Measurements from ENCODE around the gene FOXRED2.

The FOXRED2 gene

DNA sequence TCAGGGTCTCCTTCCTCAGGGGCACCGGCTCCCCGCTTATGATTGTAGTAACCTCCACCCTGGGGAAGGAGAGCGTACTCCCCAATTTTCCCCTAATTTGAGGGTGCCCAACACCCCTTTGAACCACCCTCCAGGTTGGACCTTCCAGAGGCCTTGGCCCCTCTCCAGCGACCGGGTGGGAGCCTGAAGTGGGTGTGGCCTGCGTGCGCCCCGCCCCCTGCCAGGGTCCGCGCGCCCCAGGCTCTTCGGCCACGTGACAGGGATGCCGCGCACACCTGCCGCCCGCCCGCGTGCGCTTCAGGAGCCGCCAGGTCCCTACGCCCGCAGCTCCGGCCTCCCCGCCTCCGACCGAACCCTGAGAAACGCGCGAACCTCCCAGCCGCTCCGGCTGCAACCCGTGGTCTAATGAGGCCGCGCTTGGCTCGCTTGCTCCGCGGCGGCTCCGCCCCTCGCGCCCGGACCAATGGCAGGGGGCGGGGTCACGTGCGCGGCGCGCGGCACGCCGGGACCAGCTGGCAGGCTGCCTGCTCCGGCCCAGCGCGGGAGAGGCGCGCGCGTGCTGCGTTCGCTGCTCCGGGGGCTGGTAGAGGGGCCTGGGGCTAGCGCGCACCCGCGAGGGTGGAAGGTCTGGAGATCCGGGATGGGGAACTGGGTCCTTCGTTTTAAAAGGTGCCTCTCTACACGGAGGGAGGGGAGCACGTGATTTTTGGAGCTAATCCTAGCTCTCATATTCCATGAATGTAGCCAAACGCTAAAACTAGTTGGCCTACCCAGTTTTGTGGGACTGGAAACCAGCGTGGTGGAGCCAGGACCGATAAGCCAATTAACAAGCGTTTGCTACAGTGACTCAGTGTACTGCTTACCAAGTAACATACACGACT is at the start of gene FOXRED2:
Gene FOXRED2, minus strand, starts transcription at position 404 of the 881 bp plus-strand sequence. CDS start 618 bp downstream, outside the sequence.
- in situ Hi-C loops (cut with MboI; ENCODE audit: low sequenced_read_pairs): loop anchor here (25.0 kb wide), 1 partner anchor 1095 kb away; the partner anchor contains the start of gene MCM5

GRCh38 chr22:36554098-36554497 is 47.3 kb upstream of the FOXRED2 start:
- in situ Hi-C loops (cut with MboI; ENCODE audit: low sequenced_read_pairs): no loop called here

DNA sequence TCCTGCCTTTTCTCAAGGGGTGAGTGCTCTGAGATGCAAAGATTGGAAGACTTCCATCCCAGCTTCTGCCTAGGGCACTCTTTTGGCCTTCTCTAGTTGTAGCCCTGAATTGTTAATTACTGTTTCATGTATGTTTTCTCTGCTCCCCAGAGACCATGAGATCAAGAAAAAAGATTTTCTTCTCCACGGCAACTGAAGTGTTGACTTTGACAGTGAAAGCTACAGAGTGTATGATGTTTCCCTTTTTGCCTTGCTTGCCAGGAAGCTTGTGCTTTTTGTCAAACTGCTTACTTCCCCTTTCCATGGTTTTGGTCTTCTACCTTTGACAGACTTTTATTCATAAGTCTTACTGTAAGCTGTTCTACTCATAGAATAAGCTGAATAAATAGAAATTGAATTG is 45.4 kb upstream of the FOXRED2 start:
- in situ Hi-C loops (cut with MboI; ENCODE audit: low sequenced_read_pairs): no loop called here

- in situ Hi-C loops (cut with MboI; ENCODE audit: low sequenced_read_pairs): no loop called here
Measured at GRCh38 chr22:36550701-36551495, 44.1 kb upstream of the FOXRED2 start.

- in situ Hi-C loops (cut with MboI; ENCODE audit: low sequenced_read_pairs): loop anchor here (25.0 kb wide), 1 partner anchor 463 kb away; the partner anchor contains the start of genes MPST and TST
Measured at GRCh38 chr22:36549033-36549432, 42.2 kb upstream of the FOXRED2 start.

DNA sequence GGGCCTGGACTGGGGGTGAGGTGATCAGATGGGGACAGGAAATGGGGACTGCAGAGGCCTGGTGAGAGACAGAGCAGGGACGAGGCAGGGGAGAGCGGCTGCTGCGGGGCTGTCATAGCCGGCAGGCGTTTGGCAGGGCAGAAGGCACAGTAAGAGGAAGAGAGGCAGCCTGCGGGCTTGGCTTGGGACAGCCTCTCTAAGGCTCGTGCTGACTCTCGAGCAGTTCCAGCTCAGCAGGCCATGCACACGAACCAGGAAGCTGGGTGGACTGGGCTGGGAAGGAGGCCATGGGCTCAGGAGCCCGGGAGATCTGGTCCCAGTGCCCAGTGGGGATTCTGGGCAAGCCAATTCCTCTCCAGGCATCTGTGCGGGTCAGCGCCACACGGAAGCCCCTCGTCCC is 41.8 kb upstream of the FOXRED2 start:
- in situ Hi-C loops (cut with MboI; ENCODE audit: low sequenced_read_pairs): loop anchor here (25.0 kb wide), 1 partner anchor 464 kb away; the partner anchor contains the start of genes MPST and TST

GRCh38 chr22:36546932-36547331 is 40.1 kb upstream of the FOXRED2 start:
- in situ Hi-C loops (cut with MboI; ENCODE audit: low sequenced_read_pairs): loop anchor here (25.0 kb wide), 1 partner anchor 465 kb away; the partner anchor contains the start of genes MPST and TST

- in situ Hi-C loops (cut with MboI; ENCODE audit: low sequenced_read_pairs): loop anchor here (25.0 kb wide), 1 partner anchor 466 kb away; the partner anchor contains the start of genes MPST and TST
Measured at GRCh38 chr22:36546092-36546804, 39.4 kb upstream of the FOXRED2 start.

- in situ Hi-C loops (cut with MboI; ENCODE audit: low sequenced_read_pairs): loop anchor here (25.0 kb wide), 1 partner anchor 468 kb away; the partner anchor contains the start of genes MPST and TST
Measured at GRCh38 chr22:36544107-36544620, 37.3 kb upstream of the FOXRED2 start.

- in situ Hi-C loops (cut with MboI; ENCODE audit: low sequenced_read_pairs): loop anchor here (25.0 kb wide), 1 partner anchor 470 kb away; the partner anchor contains the start of genes MPST and TST
Measured at GRCh38 chr22:36541831-36542411, 35.1 kb upstream of the FOXRED2 start.

DNA sequence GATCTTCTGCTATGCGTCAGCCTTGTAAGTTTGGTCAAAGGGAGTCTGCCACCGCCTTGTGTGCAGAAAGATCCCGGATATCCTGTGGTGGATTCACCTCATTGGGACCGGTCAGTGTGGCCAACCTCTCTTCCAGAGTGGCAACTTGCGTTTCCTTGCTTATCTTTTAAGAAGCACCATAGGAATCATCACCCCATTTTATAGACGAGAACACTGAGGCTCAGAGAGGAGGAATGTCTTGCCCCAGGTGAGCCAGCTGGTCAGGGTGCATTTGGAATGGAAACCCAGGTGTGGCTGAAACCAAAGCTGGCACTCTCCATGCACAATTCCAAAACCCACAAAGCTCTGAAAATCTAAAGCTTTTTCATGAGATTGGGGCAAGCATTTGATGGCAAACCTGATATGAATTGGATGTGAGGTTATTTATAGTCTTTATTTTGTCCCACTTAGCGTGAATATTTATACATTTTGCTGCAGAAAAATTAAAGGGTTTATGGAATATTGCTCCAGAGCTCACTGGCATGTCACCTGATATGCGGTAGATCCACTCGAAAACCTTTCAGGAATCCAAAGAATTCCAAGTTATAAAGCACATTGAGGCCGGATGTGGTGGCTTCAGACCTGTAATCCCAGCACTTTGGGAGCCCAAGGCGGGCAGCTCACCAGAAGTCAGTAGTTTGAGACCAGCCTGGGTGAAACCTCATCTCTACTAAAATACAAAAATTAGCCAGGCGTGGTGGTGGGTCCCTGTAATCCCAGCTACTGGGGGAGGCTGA is 34.2 kb upstream of the FOXRED2 start:
- in situ Hi-C loops (cut with MboI; ENCODE audit: low sequenced_read_pairs): loop anchor here (25.0 kb wide), 1 partner anchor 471 kb away; the partner anchor contains the start of genes MPST and TST

DNA sequence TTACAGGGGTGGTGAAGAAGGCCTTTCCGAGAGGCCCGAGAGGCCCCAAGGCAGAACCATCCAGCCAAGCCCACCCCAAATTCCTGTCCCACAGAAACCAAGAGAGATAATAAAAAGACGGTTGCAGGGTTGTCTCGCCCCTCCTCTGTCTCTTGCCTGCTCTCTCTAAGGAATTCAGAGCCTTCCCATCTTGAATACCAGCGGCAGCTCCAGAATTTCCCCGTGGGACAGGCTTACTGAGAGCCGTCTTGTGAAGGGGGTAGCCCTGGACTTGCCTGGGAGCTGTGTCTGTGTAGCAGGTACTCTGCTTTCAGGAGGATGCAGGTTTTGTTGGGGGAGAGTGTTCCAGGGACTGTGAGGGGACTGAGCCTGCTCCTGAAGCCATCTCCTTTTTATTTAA is 31.7 kb upstream of the FOXRED2 start:
- in situ Hi-C loops (cut with MboI; ENCODE audit: low sequenced_read_pairs): loop anchor here (25.0 kb wide), 1 partner anchor 474 kb away; the partner anchor contains the start of genes MPST and TST

GRCh38 chr22:36536717-36537116 is 29.9 kb upstream of the FOXRED2 start:
- in situ Hi-C loops (cut with MboI; ENCODE audit: low sequenced_read_pairs): loop anchor here (25.0 kb wide), 1 partner anchor 476 kb away; the partner anchor contains the start of genes MPST and TST

GRCh38 chr22:36533320-36533719 is 26.5 kb upstream of the FOXRED2 start:
- in situ Hi-C loops (cut with MboI; ENCODE audit: low sequenced_read_pairs): loop anchor here (25.0 kb wide), 1 partner anchor 479 kb away; the partner anchor contains the start of genes MPST and TST

DNA sequence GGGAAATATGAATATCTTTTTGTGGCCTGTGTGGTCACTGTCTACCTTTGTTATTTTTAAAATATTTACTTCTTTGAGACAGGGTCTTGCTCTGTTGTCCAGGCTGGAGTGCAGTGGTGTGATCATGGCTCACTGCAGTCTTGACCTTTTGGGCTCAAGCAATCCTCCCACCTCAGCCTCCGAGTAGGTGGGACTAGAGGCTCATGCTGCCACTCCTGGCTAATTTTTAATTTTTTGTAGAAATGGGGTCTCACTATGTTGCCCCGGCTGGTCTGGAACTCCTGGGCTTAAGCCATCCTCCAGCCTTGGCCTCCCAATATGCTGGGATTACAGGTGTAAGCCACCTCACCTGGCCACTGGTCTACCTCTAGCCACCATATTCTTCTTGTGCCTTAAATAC is 25.6 kb upstream of the FOXRED2 start:
- in situ Hi-C loops (cut with MboI; ENCODE audit: low sequenced_read_pairs): loop anchor here (25.0 kb wide), 1 partner anchor 480 kb away; the partner anchor contains the start of genes MPST and TST

GRCh38 chr22:36528795-36529751 is 22.2 kb upstream of the FOXRED2 start, which contains the start of gene EIF3D:
Gene EIF3D (minus strand): TSS chr22:36529166. CDS start chr22:36526121, 3,045 bp downstream.
- in situ Hi-C loops (cut with MboI; ENCODE audit: low sequenced_read_pairs): loop anchor here (25.0 kb wide), 1 partner anchor 483 kb away; the partner anchor contains the start of genes MPST and TST

DNA sequence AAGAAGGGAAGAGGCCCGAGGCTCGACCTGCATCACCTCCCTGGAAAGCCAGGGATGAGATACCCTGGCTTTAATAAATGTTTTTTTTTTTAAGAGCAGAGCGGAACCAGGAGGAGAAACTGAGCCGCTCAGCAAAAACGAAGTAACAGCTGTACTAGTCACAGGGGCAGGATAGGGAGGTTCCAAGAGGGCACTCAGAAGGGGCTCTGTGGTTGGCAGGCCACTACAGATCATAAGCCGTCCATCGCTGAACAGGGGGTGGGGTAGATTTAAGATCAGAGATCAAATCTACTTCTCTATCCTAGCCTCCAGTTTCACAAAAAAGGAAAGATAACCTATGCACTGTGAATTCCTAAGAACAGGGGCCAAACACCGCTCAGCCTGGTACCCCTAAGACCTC is 21.5 kb upstream of the FOXRED2 start:
- in situ Hi-C loops (cut with MboI; ENCODE audit: low sequenced_read_pairs): loop anchor here (25.0 kb wide), 1 partner anchor 484 kb away; the partner anchor contains the start of genes MPST and TST
